ENCODE results near the gene NCK2. TPM values are rescaled to one million over a fixed set of nuclear protein-coding genes. Genes with fewer than 3 reads are reported as not detected.

NCK2 gene
- total RNA-seq, 2 donors from 2014 or later = 36.6 to 42.8 TPM

DNA sequence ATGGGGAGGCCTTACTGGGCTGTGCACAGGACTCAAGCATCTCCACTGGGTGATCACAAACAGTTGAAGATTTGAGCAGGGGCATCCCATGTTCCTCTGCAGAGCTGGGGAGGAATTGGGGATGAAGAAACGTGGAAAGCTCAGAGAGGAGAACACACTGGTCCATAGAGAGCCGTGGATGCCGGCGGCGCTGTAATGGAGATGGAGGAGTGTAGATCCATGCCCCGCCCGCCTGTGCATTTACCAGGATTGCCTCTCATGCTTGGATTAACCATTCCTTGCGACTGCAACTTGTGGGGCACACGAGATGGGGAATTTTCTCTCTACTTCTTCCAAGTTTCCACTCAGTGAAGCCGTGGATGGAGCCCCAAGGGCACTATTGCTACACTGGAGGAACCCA is 115.9 kb downstream of the NCK2 start:
- no peak for ATAC-seq
- Histone ChIP-seq H3K27ac (no peak overlapping the region), H3K4me3 (no peak overlapping the region), H3K9me3 (no peaks in the 10 kb centered on the region), H3K27me3 (no peaks in the 10 kb centered on the region), H3K36me3 (replicated peaks in 1 of 2; ENCODE audit: insufficient read depth in 1 of 2, low read depth in 2 of 2) (no peaks in the 10 kb centered on the region), H3K4me1 (peaks cover 12% of the 10 kb centered on the region)
- intact Hi-C loops (cut with DNase I) = no loop called here
- 94 to 95% methylated on average over 10 of the region's 10 CpGs for WGBS, 2 donors
- no peak for TF ChIP-seq POLR2A (IDR thresholded peaks at IDR 0.05)
- TF ChIP-seq, protein P1, sequence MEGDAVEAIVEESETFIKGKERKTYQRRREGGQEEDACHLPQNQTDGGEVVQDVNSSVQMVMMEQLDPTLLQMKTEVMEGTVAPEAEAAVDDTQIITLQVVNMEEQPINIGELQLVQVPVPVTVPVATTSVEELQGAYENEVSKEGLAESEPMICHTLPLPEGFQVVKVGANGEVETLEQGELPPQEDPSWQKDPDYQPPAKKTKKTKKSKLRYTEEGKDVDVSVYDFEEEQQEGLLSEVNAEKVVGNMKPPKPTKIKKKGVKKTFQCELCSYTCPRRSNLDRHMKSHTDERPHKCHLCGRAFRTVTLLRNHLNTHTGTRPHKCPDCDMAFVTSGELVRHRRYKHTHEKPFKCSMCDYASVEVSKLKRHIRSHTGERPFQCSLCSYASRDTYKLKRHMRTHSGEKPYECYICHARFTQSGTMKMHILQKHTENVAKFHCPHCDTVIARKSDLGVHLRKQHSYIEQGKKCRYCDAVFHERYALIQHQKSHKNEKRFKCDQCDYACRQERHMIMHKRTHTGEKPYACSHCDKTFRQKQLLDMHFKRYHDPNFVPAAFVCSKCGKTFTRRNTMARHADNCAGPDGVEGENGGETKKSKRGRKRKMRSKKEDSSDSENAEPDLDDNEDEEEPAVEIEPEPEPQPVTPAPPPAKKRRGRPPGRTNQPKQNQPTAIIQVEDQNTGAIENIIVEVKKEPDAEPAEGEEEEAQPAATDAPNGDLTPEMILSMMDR (IDR thresholded peaks at IDR 0.05) = no peak
- DNase-seq = no peak

DNA sequence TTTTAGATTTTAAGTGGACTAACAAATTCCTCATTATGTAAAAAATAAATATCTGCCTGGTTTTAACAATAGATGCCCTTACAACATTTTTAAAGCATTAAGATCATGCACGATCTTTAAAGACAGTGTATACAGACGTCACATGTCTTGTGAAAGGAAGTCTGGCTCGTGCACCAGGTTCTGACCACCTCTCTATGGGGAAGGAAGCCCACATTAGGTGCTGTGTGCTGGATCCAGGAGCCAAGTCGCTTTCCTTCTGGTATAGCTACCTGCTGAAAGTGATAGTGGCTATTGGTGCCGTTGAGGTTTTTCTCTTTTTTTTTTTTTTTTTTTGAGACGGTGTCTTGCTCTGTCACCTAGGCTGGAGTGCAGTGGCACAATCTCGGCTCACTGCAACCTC is 116.5 kb downstream of the NCK2 start:
- Histone ChIP-seq H3K9me3 (no peaks in the 10 kb centered on the region), H3K4me1 (peaks cover 15% of the 10 kb centered on the region), H3K4me3 (no peak overlapping the region), H3K36me3 (replicated peaks in 1 of 2; ENCODE audit: insufficient read depth in 1 of 2, low read depth in 2 of 2) (no peaks in the 10 kb centered on the region), H3K27ac (no peak overlapping the region), H3K27me3 (no peaks in the 10 kb centered on the region)
- ATAC-seq = no peak
- TF ChIP-seq POLR2A (IDR thresholded peaks at IDR 0.05) = no peak
- TF ChIP-seq, protein P1 (IDR thresholded peaks at IDR 0.05) = no peak
- WGBS, 2 donors = 83 to 84% methylated on average over 7 of the region's 7 CpGs
- intact Hi-C loops (cut with DNase I) = no loop called here
- no peak for DNase-seq

DNA sequence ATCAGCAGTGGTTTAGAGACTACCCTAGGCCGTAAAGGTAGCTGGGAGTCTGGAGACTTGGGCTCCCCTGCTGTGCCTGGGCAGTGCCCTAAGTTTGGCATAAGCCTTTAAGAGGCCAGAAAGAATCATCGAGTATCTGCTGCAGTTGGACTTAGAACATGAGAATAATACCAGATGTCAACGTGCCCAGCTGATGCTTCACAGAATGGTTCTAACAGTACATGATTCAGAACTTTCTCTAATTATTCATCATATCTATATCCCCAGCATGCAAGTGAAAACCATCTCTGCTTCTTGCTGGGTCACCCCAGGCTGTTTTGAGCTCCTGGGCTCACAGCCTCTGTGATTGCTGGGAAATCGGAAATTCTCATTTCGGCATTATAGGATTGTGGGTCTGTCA is 118.1 kb downstream of the NCK2 start:
- 61 to 67% methylated on average over 5 of the region's 5 CpGs for WGBS, 2 donors
- ATAC-seq = no peak
- no peak for TF ChIP-seq POLR2A (IDR thresholded peaks at IDR 0.05)
- TF ChIP-seq, protein P1 (IDR thresholded peaks at IDR 0.05) = no peak

DNA sequence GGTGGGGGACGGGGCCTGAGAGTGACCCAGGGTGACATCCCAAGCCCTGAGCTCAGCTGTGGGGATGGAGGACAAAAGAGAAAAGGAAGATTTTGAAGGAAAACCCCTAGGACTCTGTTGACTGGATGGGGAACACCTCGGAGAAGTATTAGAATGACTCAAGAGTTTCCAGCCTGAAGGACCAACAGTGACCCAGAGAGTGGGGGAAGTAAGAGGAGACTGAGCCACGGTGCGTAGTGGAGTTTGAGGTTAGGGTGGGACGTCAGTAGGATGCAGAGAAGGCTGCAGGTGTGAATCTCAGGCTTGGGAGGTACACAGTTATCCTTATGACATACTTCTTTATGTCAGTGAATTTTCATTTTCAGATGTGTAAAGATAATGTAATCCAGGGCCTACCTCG is 119.5 kb downstream of the NCK2 start:
- Histone ChIP-seq H3K4me1 (peaks cover 22% of the 10 kb centered on the region), H3K4me3 (no peak overlapping the region), H3K27me3 (no peaks in the 10 kb centered on the region), H3K27ac (no peak overlapping the region), H3K9me3 (no peaks in the 10 kb centered on the region), H3K36me3 (replicated peaks in 1 of 2; ENCODE audit: insufficient read depth in 1 of 2, low read depth in 2 of 2) (no peaks in the 10 kb centered on the region)
- WGBS, 2 donors = 69 to 89% methylated on average over 6 of the region's 6 CpGs
- ATAC-seq (no peak), DNase-seq (no peak)
- intact Hi-C loops (cut with DNase I) = no loop called here
- no peak for TF ChIP-seq POLR2A (IDR thresholded peaks at IDR 0.05)

More for the DNA sequence above, 118.1 kb downstream of the NCK2 start:
- Histone ChIP-seq H3K9me3 (no peaks in the 10 kb centered on the region), H3K4me3 (no peak overlapping the region), H3K36me3 (replicated peaks in 1 of 2; ENCODE audit: insufficient read depth in 1 of 2, low read depth in 2 of 2) (no peaks in the 10 kb centered on the region), H3K4me1 (peaks cover 24% of the 10 kb centered on the region), H3K27ac (no peak overlapping the region), H3K27me3 (no peaks in the 10 kb centered on the region)
- intact Hi-C loops (cut with DNase I) = no loop called here
- no peak for DNase-seq

DNA sequence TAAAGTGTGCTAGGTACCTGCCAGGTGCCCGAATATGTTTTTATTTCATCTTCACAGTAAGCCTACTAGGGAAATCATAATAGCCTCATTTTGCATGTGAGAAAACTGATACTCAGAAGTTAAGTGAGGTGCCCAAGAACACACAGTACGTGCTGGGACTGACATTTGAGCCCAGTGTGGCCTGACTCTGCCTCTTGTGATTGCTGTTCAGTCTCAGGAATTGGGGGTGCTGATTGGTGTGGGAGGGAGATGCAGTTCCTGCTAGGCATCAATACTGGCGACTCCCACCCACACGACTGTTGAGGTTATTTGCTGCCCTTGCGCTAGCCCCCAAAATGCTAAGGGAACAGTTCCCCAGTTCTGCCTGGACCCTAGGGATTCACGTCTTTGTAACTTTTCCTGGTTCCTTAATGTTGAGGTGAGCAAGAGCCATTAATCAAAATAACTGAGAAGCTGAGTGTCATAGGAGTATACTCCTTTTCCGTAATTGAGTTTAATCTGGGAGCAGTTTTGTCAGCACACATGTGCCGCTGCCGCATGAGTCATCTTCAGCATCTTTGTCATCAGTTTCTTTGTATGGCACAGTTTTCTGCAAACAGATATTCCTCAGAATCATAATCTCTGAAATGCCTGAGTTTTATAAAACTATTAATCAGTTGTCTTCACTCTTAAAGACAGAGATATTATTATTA is 120.7 kb downstream of the NCK2 start:
- Histone ChIP-seq H3K9me3 (no peaks in the 10 kb centered on the region), H3K4me3 (no peak overlapping the region), H3K27me3 (no peaks in the 10 kb centered on the region), H3K4me1 (peaks cover 22% of the 10 kb centered on the region), H3K36me3 (replicated peaks in 1 of 2; ENCODE audit: insufficient read depth in 1 of 2, low read depth in 2 of 2) (no peaks in the 10 kb centered on the region), H3K27ac (no peak overlapping the region)
- WGBS, 2 donors = 87 to 90% methylated on average over 9 of the region's 9 CpGs
- no peak for DNase-seq
- ATAC-seq = no peak
- TF ChIP-seq POLR2A (IDR thresholded peaks at IDR 0.05) = no peak
- TF ChIP-seq, protein P1 (IDR thresholded peaks at IDR 0.05) = no peak
- intact Hi-C loops (cut with DNase I) = no loop called here

Data from body of pancreas (tissue), 4 donors.